HepG2 (cell line): ENCODE measurements around the gene RBBP8NL. TPM values are rescaled to one million over a fixed set of nuclear protein-coding genes. Genes with fewer than 3 reads are reported as not detected.

Experiments used
- BCL6 ChIP-seq: IDR thresholded peaks from 2 replicates; pipeline ENCODE4 v1.6.1; 2016; ENCODE audit warnings: missing genetic modification reagents, missing compliant biosample characterization
- CHD4 ChIP-seq: fragments of 200-600 bp; sonication (generic); IDR thresholded peaks from 2 replicates; pipeline ENCODE4 v1.7.0; 2017; ENCODE audit warnings: mild to moderate bottlenecking, low read length, borderline replicate concordance
- DNMT1 ChIP-seq: sonication (generic); formaldehyde crosslinking; IDR thresholded peaks from 2 replicates; pipeline ENCODE4 v1.5.1; 2020; ENCODE audit warnings: mild to moderate bottlenecking, missing genetic modification reagents
- DRAP1 ChIP-seq: IDR thresholded peaks from 2 replicates; pipeline ENCODE4 v1.6.1; 2016; ENCODE audit warnings: missing genetic modification reagents, missing compliant biosample characterization
- ELF1 ChIP-seq: sonication (generic); formaldehyde crosslinking; IDR thresholded peaks from 2 replicates; pipeline ENCODE4 v1.4.0; 2020; ENCODE audit warnings: missing genetic modification reagents
- IKZF1 ChIP-seq: fragments of 450-650 bp; IDR thresholded peaks from 2 replicates; pipeline ENCODE4 v1.7.1; 2016
- KDM1A ChIP-seq: IDR thresholded peaks from 2 replicates; pipeline ENCODE4 v1.6.1; 2016; ENCODE audit warnings: missing compliant biosample characterization
- MAFF ChIP-seq: IDR thresholded peaks from 2 replicates; pipeline ENCODE4 v1.6.1; 2011; ENCODE audit warnings: low read depth, low read length, improper control_type of control experiment
- NRL ChIP-seq: sonication (generic); formaldehyde crosslinking; IDR thresholded peaks from 2 replicates; pipeline ENCODE4 v1.5.0; 2020; ENCODE audit warnings: missing genetic modification reagents, mild to moderate bottlenecking, moderate library complexity, borderline replicate concordance
- PAX8 ChIP-seq: sonication (generic); formaldehyde crosslinking; IDR thresholded peaks from 2 replicates; pipeline ENCODE4 v1.8.0; 2022; ENCODE audit warnings: mild to moderate bottlenecking, missing genetic modification reagents, borderline replicate concordance
- POLR2AphosphoS5 ChIP-seq: IDR thresholded peaks from 2 replicates; pipeline ENCODE4 v1.6.1; 2012; ENCODE audit warnings: low read depth, low read length
- SATB2 ChIP-seq: sonication (generic); formaldehyde crosslinking; IDR thresholded peaks from 2 replicates; pipeline ENCODE4 v1.5.0; 2020; ENCODE audit warnings: missing genetic modification reagents
- TMF1 ChIP-seq: sonication (generic); formaldehyde crosslinking; IDR thresholded peaks from 2 replicates; pipeline ENCODE4 v1.8.1; 2022; ENCODE audit warnings: low read depth, missing genetic modification reagents
- XBP1 ChIP-seq: sonication (generic); formaldehyde crosslinking; IDR thresholded peaks from 2 replicates; pipeline ENCODE4 v1.5.0; 2020; ENCODE audit warnings: missing genetic modification reagents
- ZBTB37 ChIP-seq: sonication (generic); formaldehyde crosslinking; IDR thresholded peaks from 2 replicates; pipeline ENCODE4 v1.4.0; 2020; ENCODE audit warnings: mild to moderate bottlenecking, missing genetic modification reagents
- ZFP82 ChIP-seq: sonication (generic); formaldehyde crosslinking; IDR thresholded peaks from 2 replicates; pipeline ENCODE4 v1.5.1; 2020; ENCODE audit warnings: mild to moderate bottlenecking, missing genetic modification reagents, borderline replicate concordance
- ZNF263 ChIP-seq: sonication (generic); formaldehyde crosslinking; IDR thresholded peaks from 2 replicates; pipeline ENCODE4 v1.4.0; 2020; ENCODE audit warnings: missing genetic modification reagents
- ZNF264 ChIP-seq: sonication (generic); formaldehyde crosslinking; IDR thresholded peaks from 2 replicates; pipeline ENCODE4 v1.4.0; 2020; ENCODE audit warnings: missing genetic modification reagents
- ZNF350 ChIP-seq: sonication (generic); formaldehyde crosslinking; IDR thresholded peaks from 2 replicates; pipeline ENCODE4 v1.4.0; 2020; ENCODE audit warnings: mild to moderate bottlenecking, low read depth, missing genetic modification reagents, borderline replicate concordance
- ZNF652 ChIP-seq: IDR thresholded peaks from 2 replicates; pipeline ENCODE4 v1.6.1; 2016; ENCODE audit warnings: low read depth, borderline replicate concordance
- ZNF713 ChIP-seq: sonication (generic); formaldehyde crosslinking; IDR thresholded peaks from 2 replicates; pipeline ENCODE4 v1.4.0; 2020; ENCODE audit warnings: mild to moderate bottlenecking, missing genetic modification reagents
- ZSCAN30 ChIP-seq: sonication (generic); formaldehyde crosslinking; IDR thresholded peaks from 2 replicates; pipeline ENCODE4 v1.5.0; 2020; ENCODE audit warnings: mild to moderate bottlenecking, missing genetic modification reagents
- polyA plus RNA-seq, 8 experiments: library from polyadenylated mRNA; depleted of rRNA in 3 of 8; stranded (reverse) in 7 of 8; unstranded in 1 of 8; fragments of >200 nt; fragmentation: Illumina TruSeq in 4 of 8; extraction: Trizol in 4 of 8; gene quantifications; 2 replicates each; pipeline versions ENCODE4 v1.2.1 to v1.2.3, GENCODE V29; 2011 to 2016; ENCODE audit warnings: low read depth in 4 of 8, missing spikeins in 1 of 8, mixed read lengths in 1 of 8; ENCODE audit not compliant: insufficient read depth in 1 of 8
- total RNA-seq, 5 experiments: library from RNA; depleted of rRNA; stranded (reverse); fragments of >200 nt; fragmentation: Illumina TruSeq; extraction: Trizol; gene quantifications; 2 replicates each; pipeline ENCODE4 v1.2.3, GENCODE V29; 2016; ENCODE audit warnings: low read depth in 1 of 5
- TF ChIP-seq, protein P1 (sequence below): IDR thresholded peaks from 2 replicates; pipeline ENCODE4 v1.6.1; 2012; ENCODE audit warnings: inconsistent platforms
- TF ChIP-seq, protein P2 (sequence below): sonication (generic); formaldehyde crosslinking; IDR thresholded peaks from 2 replicates; pipeline ENCODE4 v1.8.1; 2022; ENCODE audit warnings: mild to moderate bottlenecking, missing genetic modification reagents

Gene RBBP8NL
- total and polyA plus RNA-seq, 2 of the 13 experiments (the other 11 are each of a cell fraction or from before 2014, with no cell fraction given) = 0.69 to 0.86 TPM

GRCh38 chr20:62367136-62367632 lies 60.2 kb downstream of the RBBP8NL start, which contains the start of gene LAMA5 (continued):
- TF ChIP-seq ZBTB37 (CRISPR knock-in tag) (no peak), ZSCAN30 (CRISPR knock-in tag) (no peak), ZNF652 (peak; percentile 86), POLR2AphosphoS5 (peak; percentile 54; the same call in 1 of the 2 replicates), IKZF1 (no peak), KDM1A (no peak), DNMT1 (CRISPR knock-in tag) (no peak), CHD4 (no peak), ZNF263 (CRISPR knock-in tag) (no peak), SATB2 (CRISPR knock-in tag) (no peak), NRL (no peak), ZNF713 (CRISPR knock-in tag) (no peak), ELF1 (no peak), PAX8 (CRISPR knock-in tag) (no peak), MAFF (no peak), TMF1 (CRISPR knock-in tag) (peak; percentile 87; the same call in 1 of the 2 replicates), BCL6 (CRISPR knock-in tag) (no peak), ZFP82 (CRISPR knock-in tag) (no peak), ZNF350 (CRISPR knock-in tag) (no peak), DRAP1 (no peak), ZNF264 (CRISPR knock-in tag) (no peak), XBP1 (CRISPR knock-in tag) (no peak)
- TF ChIP-seq, protein P1, sequence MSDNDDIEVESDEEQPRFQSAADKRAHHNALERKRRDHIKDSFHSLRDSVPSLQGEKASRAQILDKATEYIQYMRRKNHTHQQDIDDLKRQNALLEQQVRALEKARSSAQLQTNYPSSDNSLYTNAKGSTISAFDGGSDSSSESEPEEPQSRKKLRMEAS = no peak; the same call in 1 of the 2 replicates
- TF ChIP-seq, protein P2, sequence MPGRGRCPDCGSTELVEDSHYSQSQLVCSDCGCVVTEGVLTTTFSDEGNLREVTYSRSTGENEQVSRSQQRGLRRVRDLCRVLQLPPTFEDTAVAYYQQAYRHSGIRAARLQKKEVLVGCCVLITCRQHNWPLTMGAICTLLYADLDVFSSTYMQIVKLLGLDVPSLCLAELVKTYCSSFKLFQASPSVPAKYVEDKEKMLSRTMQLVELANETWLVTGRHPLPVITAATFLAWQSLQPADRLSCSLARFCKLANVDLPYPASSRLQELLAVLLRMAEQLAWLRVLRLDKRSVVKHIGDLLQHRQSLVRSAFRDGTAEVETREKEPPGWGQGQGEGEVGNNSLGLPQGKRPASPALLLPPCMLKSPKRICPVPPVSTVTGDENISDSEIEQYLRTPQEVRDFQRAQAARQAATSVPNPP (CRISPR knock-in tag) = no peak
